GM19351 (cell line): ENCODE data around the gene ITK.

Source experiments
- ATAC-seq: cut with Tn5 transposase; IDR thresholded peaks from one replicate; pipeline ENCODE4 v1.9.1; 2021; ENCODE audit warnings: mild to moderate bottlenecking, moderate library complexity; ENCODE audit not compliant: unreplicated experiment

The ITK gene

GRCh38 chr5:157303667-157304327 lies 123.2 kb downstream of the ITK start:
- no peak for ATAC-seq
